Fibroblast of the aortic adventitia (primary cell): ENCODE results near the gene AGAP3. TPM values are rescaled to one million over a fixed set of nuclear protein-coding genes. Genes with fewer than 3 reads are reported as not detected.

ENCODE experiments used
- DNase-seq: peaks from one replicate; pipeline ENCODE4 v3.0.0-alpha.2; 2010; ENCODE audit warnings: low read depth
- H3K4me3 ChIP-seq: 2 replicates; pipeline ENCODE4 v1.5.1; 2011; ENCODE audit warnings: low read depth, mild to moderate bottlenecking, control low read depth, low read length, moderate library complexity
- CTCF ChIP-seq: IDR thresholded peaks from 2 replicates; pipeline ENCODE4 v1.5.1; 2011; ENCODE audit warnings: mild to moderate bottlenecking, low read length, control low read depth, inconsistent platforms; ENCODE audit not compliant: insufficient read depth
- total RNA-seq: library from RNA; depleted of rRNA; stranded (reverse); fragments of >200 nt; gene quantifications from 2 replicates; pipeline ENCODE4 v1.2.3, GENCODE V29; 2012; ENCODE audit warnings: low replicate concordance

Gene AGAP3
- total RNA-seq, 1 donor: 50.2 TPM

GRCh38 chr7:151117565-151117964 lies 31.3 kb downstream of the AGAP3 start:
- DNase-seq: no peak
- H3K4me3 ChIP-seq: no peak overlapping the region
- no peak for TF ChIP-seq CTCF

GRCh38 chr7:151118108-151119054 lies 32.1 kb downstream of the AGAP3 start:
- H3K4me3 ChIP-seq: no peak overlapping the region
- DNase-seq: no peak
- TF ChIP-seq CTCF: no peak

- no peak for DNase-seq
- TF ChIP-seq CTCF: no peak
- H3K4me3 ChIP-seq: no peak overlapping the region
These were observed 32.8 kb downstream of the AGAP3 start for GRCh38 chr7:151119055-151119415.

GRCh38 chr7:151119902-151120301 lies 33.6 kb downstream of the AGAP3 start:
- DNase-seq: no peak
- no peak overlapping the region for H3K4me3 ChIP-seq
- TF ChIP-seq CTCF: no peak

GRCh38 chr7:151120896-151121295 lies 34.6 kb downstream of the AGAP3 start:
- TF ChIP-seq CTCF: no peak
- no peak overlapping the region for H3K4me3 ChIP-seq
- no peak for DNase-seq

- H3K4me3 ChIP-seq: no peak overlapping the region
- TF ChIP-seq CTCF: no peak
- DNase-seq: no peak
These were observed 35.3 kb downstream of the AGAP3 start for GRCh38 chr7:151121380-151122170.
